GM19238 (cell line): Measurements from ENCODE around the gene AP2A1.
"Not testable (repeated sequence)": the region's sequence is repeated elsewhere in the genome, so short reads cannot be mapped to it uniquely, and the experiment has no call there.

Experiments
- DNase-seq: peaks from one replicate; pipeline ENCODE4 v3.0.0; 2011; ENCODE audit warnings: low spot score; ENCODE audit not compliant: insufficient read length

The AP2A1 gene

GRCh38 chr19:49766930-49767299, at the start of gene AP2A1:
Gene AP2A1, plus strand, starts transcription at chr19:49767001. Its CDS starts 133 bp downstream, at chr19:49767134.
- no peak for DNase-seq

- DNase-seq: no peak
Observed at GRCh38 chr19:49718511-49718910, 48.3 kb upstream of the AP2A1 start.

- no peak for DNase-seq
Observed at GRCh38 chr19:49718991-49719390, 47.8 kb upstream of the AP2A1 start.

GRCh38 chr19:49719420-49719819, 47.4 kb upstream of the AP2A1 start:
- DNase-seq: not testable (repeated sequence)

GRCh38 chr19:49727217-49728030, 39.4 kb upstream of the AP2A1 start:
- DNase-seq: no peak

- no peak for DNase-seq
Observed at GRCh38 chr19:49730166-49730565, 36.6 kb upstream of the AP2A1 start.

- DNase-seq: no peak
Observed at GRCh38 chr19:49738268-49738667, 28.5 kb upstream of the AP2A1 start.

- no peak for DNase-seq
Observed at GRCh38 chr19:49739098-49739497, 27.7 kb upstream of the AP2A1 start.

- DNase-seq: no peak
Observed at GRCh38 chr19:49739933-49740332, 26.9 kb upstream of the AP2A1 start.

GRCh38 chr19:49741210-49741844, 25.5 kb upstream of the AP2A1 start:
- no peak for DNase-seq

- no peak for DNase-seq
Observed at GRCh38 chr19:49744946-49745381, 21.8 kb upstream of the AP2A1 start.

GRCh38 chr19:49746206-49746958, 20.4 kb upstream of the AP2A1 start:
- no peak for DNase-seq

GRCh38 chr19:49749055-49749716, 17.6 kb upstream of the AP2A1 start:
- DNase-seq: no peak

- DNase-seq: no peak
Observed at GRCh38 chr19:49749771-49750170, 17.0 kb upstream of the AP2A1 start.

GRCh38 chr19:49752701-49753100, 14.1 kb upstream of the AP2A1 start:
- no peak for DNase-seq

- no peak for DNase-seq
Observed at GRCh38 chr19:49755956-49756355, 10.8 kb upstream of the AP2A1 start.

GRCh38 chr19:49758292-49758691, 8.5 kb upstream of the AP2A1 start:
- no peak for DNase-seq

- DNase-seq: no peak
Observed at GRCh38 chr19:49761249-49761624, 5.6 kb upstream of the AP2A1 start.

GRCh38 chr19:49761625-49762311, 5.0 kb upstream of the AP2A1 start:
- DNase-seq: no peak

- DNase-seq: no peak
Observed at GRCh38 chr19:49763230-49763629, 3.6 kb upstream of the AP2A1 start, which contains the start of gene TSKS. Gene TSKS, minus strand, starts transcription at chr19:49763306. Its CDS starts 59 bp downstream, at chr19:49763247.

- DNase-seq: no peak
Observed at GRCh38 chr19:49764341-49764740, 2.5 kb upstream of the AP2A1 start.
